ENCODE data around the gene FLT1. TPM values are rescaled to one million over a fixed set of nuclear protein-coding genes. Genes with fewer than 3 reads are reported as not detected.

FLT1 gene
- total RNA-seq, 1 experiment from 2014 or later = not detected

DNA sequence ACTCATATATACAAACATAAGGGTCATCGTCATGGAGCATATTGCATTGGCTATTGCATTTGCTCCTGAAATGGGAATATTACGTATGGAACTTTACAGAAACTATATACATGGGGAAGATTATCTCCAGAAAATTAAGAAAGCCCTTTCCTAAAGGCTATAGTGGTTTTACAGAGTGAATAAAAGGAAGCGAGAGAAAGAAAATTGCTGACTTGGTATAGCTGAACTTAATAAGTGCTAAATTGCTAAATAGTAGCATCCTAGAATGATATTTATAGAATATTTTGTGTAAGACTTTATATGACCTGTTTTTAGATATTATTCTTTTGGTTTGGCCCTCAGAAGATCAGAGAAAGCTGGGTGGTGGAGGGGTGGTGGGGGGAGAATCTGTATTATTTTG lies 114.6 kb downstream of the FLT1 start:
- peaks cover 32% of the 10 kb centered on the region for H3K27me3 Mint-ChIP-seq (ENCODE audit: unreplicated experiment)
- H3K9me3 Mint-ChIP-seq (ENCODE audit: low read depth, unreplicated experiment) = no peaks in the 10 kb centered on the region
- no peak for DNase-seq
- TF ChIP-seq, protein P1, sequence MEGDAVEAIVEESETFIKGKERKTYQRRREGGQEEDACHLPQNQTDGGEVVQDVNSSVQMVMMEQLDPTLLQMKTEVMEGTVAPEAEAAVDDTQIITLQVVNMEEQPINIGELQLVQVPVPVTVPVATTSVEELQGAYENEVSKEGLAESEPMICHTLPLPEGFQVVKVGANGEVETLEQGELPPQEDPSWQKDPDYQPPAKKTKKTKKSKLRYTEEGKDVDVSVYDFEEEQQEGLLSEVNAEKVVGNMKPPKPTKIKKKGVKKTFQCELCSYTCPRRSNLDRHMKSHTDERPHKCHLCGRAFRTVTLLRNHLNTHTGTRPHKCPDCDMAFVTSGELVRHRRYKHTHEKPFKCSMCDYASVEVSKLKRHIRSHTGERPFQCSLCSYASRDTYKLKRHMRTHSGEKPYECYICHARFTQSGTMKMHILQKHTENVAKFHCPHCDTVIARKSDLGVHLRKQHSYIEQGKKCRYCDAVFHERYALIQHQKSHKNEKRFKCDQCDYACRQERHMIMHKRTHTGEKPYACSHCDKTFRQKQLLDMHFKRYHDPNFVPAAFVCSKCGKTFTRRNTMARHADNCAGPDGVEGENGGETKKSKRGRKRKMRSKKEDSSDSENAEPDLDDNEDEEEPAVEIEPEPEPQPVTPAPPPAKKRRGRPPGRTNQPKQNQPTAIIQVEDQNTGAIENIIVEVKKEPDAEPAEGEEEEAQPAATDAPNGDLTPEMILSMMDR (IDR thresholded peaks at IDR 0.05; ENCODE audit: unreplicated experiment) = no peak
- CTCF ChIA-PET = no interaction called here
- intact Hi-C loops (cut with micrococcal nuclease; ENCODE audit: unreplicated experiment) = no loop called here
- no TSS peak for BruUV-seq (replicated peaks)
- no peaks in the 10 kb centered on the region for H3K4me1 Mint-ChIP-seq (ENCODE audit: low read depth, unreplicated experiment)
- no peak overlapping the region for H3K27ac Mint-ChIP-seq (ENCODE audit: unreplicated experiment)
- H3K4me3 Mint-ChIP-seq (ENCODE audit: low read depth, unreplicated experiment) = no peak overlapping the region
- H3K36me3 Mint-ChIP-seq (ENCODE audit: insufficient read depth, unreplicated experiment) = no peaks in the 10 kb centered on the region

DNA sequence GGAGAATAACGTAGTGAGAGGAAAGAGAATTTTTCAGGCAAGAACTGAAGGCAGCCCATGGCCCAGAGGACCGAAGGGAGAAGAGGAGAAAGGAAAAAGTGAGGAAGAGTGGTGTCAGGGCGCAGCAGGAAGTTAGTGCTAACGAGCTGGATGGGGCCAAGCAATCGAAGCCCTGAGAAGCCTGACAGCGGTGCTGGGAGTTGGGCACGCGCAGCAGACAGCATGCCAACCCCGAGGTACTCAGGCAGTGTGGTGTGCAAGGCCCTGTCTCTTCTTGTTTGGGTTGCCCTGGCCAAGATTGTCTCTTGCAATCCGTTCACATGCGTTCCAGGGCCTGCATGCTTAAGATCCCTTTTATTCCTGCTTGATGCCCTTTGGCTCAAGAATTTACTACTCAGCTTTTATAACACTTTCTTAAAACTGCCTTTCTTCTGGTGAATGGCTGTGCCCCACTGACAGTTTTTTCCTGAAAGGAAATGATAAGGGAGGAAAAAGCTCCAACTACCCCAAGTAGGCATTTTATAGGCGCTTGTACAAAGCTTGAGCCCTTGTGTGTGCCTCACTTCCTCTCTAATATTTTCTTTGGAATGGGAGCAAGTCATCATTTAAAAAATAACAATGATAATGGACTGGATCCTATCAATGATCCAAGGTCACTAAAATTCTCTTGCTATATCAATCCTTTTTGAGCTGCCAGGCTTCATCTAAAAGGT lies 115.4 kb downstream of the FLT1 start:
- intact Hi-C loops (cut with micrococcal nuclease; ENCODE audit: unreplicated experiment) = no loop called here
- Mint-ChIP-seq H3K27me3 (ENCODE audit: unreplicated experiment) (peaks cover 32% of the 10 kb centered on the region), H3K4me3 (ENCODE audit: low read depth, unreplicated experiment) (no peak overlapping the region), H3K4me1 (ENCODE audit: low read depth, unreplicated experiment) (no peaks in the 10 kb centered on the region), H3K36me3 (ENCODE audit: insufficient read depth, unreplicated experiment) (no peaks in the 10 kb centered on the region), H3K9me3 (ENCODE audit: low read depth, unreplicated experiment) (no peaks in the 10 kb centered on the region), H3K27ac (ENCODE audit: unreplicated experiment) (no peak overlapping the region)
- no peak for DNase-seq
- CTCF ChIA-PET = no interaction called here
- TF ChIP-seq, protein P1 (IDR thresholded peaks at IDR 0.05; ENCODE audit: unreplicated experiment) = no peak
- no TSS peak for BruUV-seq (replicated peaks)

DNA sequence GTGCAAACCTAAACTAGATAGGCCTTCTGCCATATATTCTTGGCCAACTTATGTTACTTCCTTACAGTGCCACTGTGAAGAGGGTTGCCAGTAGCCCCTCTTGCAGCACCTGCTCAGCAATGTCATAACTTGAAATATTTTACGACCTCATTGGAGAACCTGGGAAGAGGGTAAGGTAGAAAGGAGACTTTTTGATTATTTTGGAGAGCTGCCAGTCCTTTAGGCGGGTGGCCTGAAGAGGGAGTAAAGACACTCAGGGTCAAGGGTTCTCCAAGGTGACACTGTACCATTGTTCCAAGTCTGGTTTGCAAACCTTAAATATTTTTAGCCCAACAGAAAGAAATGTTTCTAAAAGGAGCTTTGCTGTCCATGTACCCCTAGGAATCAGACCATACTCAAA lies 118.3 kb downstream of the FLT1 start:
- intact Hi-C loops (cut with micrococcal nuclease; ENCODE audit: unreplicated experiment) = no loop called here
- H3K27ac Mint-ChIP-seq (ENCODE audit: unreplicated experiment) = no peak overlapping the region
- no peak overlapping the region for H3K4me3 Mint-ChIP-seq (ENCODE audit: low read depth, unreplicated experiment)

DNA sequence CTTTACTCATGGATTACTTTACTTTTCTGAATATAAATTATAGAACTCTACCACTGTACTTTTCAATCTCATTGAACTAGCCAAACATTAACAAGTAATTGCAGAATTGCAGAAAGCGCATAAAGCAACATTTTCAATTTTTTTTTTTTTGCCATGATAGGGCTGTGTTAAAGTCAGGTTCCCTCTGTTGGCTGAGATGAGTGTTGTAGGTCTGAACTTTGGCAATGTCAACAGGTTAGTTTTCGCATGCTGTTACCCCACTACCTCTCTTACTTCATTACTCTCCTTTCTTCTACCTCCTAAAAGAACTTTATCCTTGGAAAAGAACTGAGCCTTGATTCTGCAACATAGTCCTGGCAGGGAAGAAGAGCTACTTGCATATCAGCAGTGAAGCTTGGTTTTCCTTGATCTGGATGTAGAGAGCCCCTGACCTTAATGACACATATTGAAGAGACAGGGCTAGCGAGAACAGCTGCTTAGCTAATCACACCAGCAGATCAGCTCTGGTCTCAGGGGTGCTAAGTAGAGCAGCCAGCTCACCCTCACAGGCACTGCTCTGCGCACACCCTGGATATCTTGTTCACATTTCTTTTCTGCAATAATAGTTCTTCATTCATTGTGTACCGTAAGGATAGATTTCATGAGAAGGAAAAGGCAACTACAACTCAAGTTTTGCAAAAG lies 119.5 kb downstream of the FLT1 start:
- Mint-ChIP-seq H3K9me3 (ENCODE audit: low read depth, unreplicated experiment) (no peaks in the 10 kb centered on the region), H3K27ac (ENCODE audit: unreplicated experiment) (no peak overlapping the region), H3K36me3 (ENCODE audit: insufficient read depth, unreplicated experiment) (no peaks in the 10 kb centered on the region), H3K4me1 (ENCODE audit: low read depth, unreplicated experiment) (no peaks in the 10 kb centered on the region), H3K4me3 (ENCODE audit: low read depth, unreplicated experiment) (no peak overlapping the region), H3K27me3 (ENCODE audit: unreplicated experiment) (peaks cover 32% of the 10 kb centered on the region)
- DNase-seq = no peak
- BruUV-seq (replicated peaks) = no TSS peak
- CTCF ChIA-PET = no interaction called here
- intact Hi-C loops (cut with micrococcal nuclease; ENCODE audit: unreplicated experiment) = no loop called here
- TF ChIP-seq, protein P1 (IDR thresholded peaks at IDR 0.05; ENCODE audit: unreplicated experiment) = no peak

More for the DNA sequence above, 118.3 kb downstream of the FLT1 start:
- H3K4me1 Mint-ChIP-seq (ENCODE audit: low read depth, unreplicated experiment) = no peaks in the 10 kb centered on the region
- no peak for DNase-seq
- no TSS peak for BruUV-seq (replicated peaks)
- CTCF ChIA-PET = no interaction called here
- TF ChIP-seq, protein P1 (IDR thresholded peaks at IDR 0.05; ENCODE audit: unreplicated experiment) = no peak
- peaks cover 32% of the 10 kb centered on the region for H3K27me3 Mint-ChIP-seq (ENCODE audit: unreplicated experiment)
- H3K9me3 Mint-ChIP-seq (ENCODE audit: low read depth, unreplicated experiment) = no peaks in the 10 kb centered on the region
- H3K36me3 Mint-ChIP-seq (ENCODE audit: insufficient read depth, unreplicated experiment) = no peaks in the 10 kb centered on the region

All from Calu3 (cell line).